GM12878 (cell line): ENCODE measurements around the gene CMC4. TPM values are rescaled to one million over a fixed set of nuclear protein-coding genes. Genes with fewer than 3 reads are reported as not detected.

Source experiments
- ATAC-seq: fragments of 200-7000 bp; cut with Tn5 transposase; 3 replicates; pipeline ENCODE4 v1.9.1; 2020; ENCODE audit warnings: mild to moderate bottlenecking, moderate library complexity
- BruUV-seq: library from RNA; stranded (reverse); fragments of 400-500 nt; replicated peaks from 2 replicates; lab custom pipeline; 2021; lab: Mats Ljungman, UMichigan
- CTCF ChIA-PET: fragments of 300-600 bp; sonication (Branson Sonifier 250); formaldehyde crosslinking; extraction: SDS; loops from one replicate; lab custom pipeline; 2021; ENCODE audit warnings: inconsistent platforms; lab: Yijun Ruan, JAX
- POLR2A ChIA-PET: fragments of 350-600 bp; formaldehyde crosslinking; extraction: SDS; loops from one replicate; lab custom pipeline; 2021; ENCODE audit warnings: inconsistent platforms; lab: Charles Lee
- RAD21 ChIA-PET: fragments of 300-600 bp; sonication (Branson Sonifier 250); formaldehyde crosslinking; loops from one replicate; lab custom pipeline; 2023; ENCODE audit warnings: antibody characterized with exemption; ENCODE audit not compliant: unreplicated experiment; lab: Charles Lee
- SMC1A ChIA-PET: fragments of 300-600 bp; sonication (Branson Sonifier 250); formaldehyde crosslinking; loops from one replicate; lab custom pipeline; 2023; ENCODE audit not compliant: unreplicated experiment, uncharacterized antibody; lab: Charles Lee
- DNase-seq: peaks from one replicate; pipeline ENCODE4 v3.0.0-alpha.2; 2011; ENCODE audit warnings: low read depth, low spot score
- FAIRE-seq: peaks from 3 replicates; lab custom pipeline; 2011; peaks lifted over from hg19 to GRCh38; lab: Jason Lieb, UNC
- H2AFZ ChIP-seq: 2 replicates; pipeline ENCODE4 v1.6.0; 2011; ENCODE audit warnings: low read depth, low read length, control low read depth; ENCODE audit not compliant: control insufficient read depth
- H3K27ac ChIP-seq: 2 replicates; pipeline ENCODE4 v1.5.1; 2011; ENCODE audit warnings: control low read depth; ENCODE audit not compliant: control insufficient read depth, insufficient read depth
- H3K27me3 ChIP-seq, 2 experiments: replicated peaks in 1 of 2; 2 replicates each; pipeline versions ENCODE4 v1.6.0 to v1.6.1; 2011; ENCODE audit warnings: low read length in 1 of 2; ENCODE audit not compliant: control insufficient read depth in 2 of 2, insufficient read depth in 2 of 2
- H3K36me3 ChIP-seq, 2 experiments: 2 replicates each; pipeline ENCODE4 v1.5.1; 2011; ENCODE audit warnings: low read length in 1 of 2; ENCODE audit not compliant: control insufficient read depth in 2 of 2, insufficient read depth in 2 of 2
- H3K4me1 ChIP-seq: 2 replicates; pipeline ENCODE4 v1.6.1; 2011; ENCODE audit warnings: mild to moderate bottlenecking, low read length, moderate library complexity, mixed read lengths; ENCODE audit not compliant: control insufficient read depth, insufficient read depth
- H3K4me2 ChIP-seq: 2 replicates; pipeline ENCODE4 v1.6.0; 2011; ENCODE audit warnings: control low read depth; ENCODE audit not compliant: control insufficient read depth, insufficient read depth
- H3K4me3 ChIP-seq: fragments of 200-600 bp; sonication (generic); 2 replicates; pipeline ENCODE4 v1.5.1; 2016
- H3K79me2 ChIP-seq: 2 replicates; pipeline ENCODE4 v1.6.0; 2011; ENCODE audit warnings: low read length; ENCODE audit not compliant: control insufficient read depth, insufficient read depth
- H3K9ac ChIP-seq: 2 replicates; pipeline ENCODE4 v1.8.0; 2011; ENCODE audit warnings: low read length, control low read depth, mixed read lengths; ENCODE audit not compliant: control insufficient read depth, insufficient read depth
- H3K9me3 ChIP-seq: replicated peaks from 3 replicates; pipeline ENCODE4 v1.5.1; 2011; ENCODE audit warnings: mild to moderate bottlenecking, low read length; ENCODE audit not compliant: control insufficient read depth, insufficient read depth
- H4K20me1 ChIP-seq: 2 replicates; pipeline ENCODE4 v1.6.0; 2011; ENCODE audit not compliant: control insufficient read depth, insufficient read depth
- BRCA1 ChIP-seq: IDR thresholded peaks from 2 replicates; pipeline ENCODE4 v1.6.1; 2011; ENCODE audit warnings: low read depth, low read length, improper control_type of control experiment
- EED ChIP-seq: sonication (generic); IDR thresholded peaks from 2 replicates; pipeline ENCODE4 v1.6.1; 2016; ENCODE audit warnings: antibody characterized with exemption, low read depth
- FOXM1 ChIP-seq: IDR thresholded peaks from 2 replicates; pipeline ENCODE4 v1.6.1; 2012; ENCODE audit warnings: low read depth, mild to moderate bottlenecking, inconsistent platforms, low read length, moderate library complexity
- LARP7 ChIP-seq: fragments of 450-650 bp; IDR thresholded peaks from 2 replicates; pipeline ENCODE4 v1.6.1; 2017; ENCODE audit warnings: mild to moderate bottlenecking
- MTA2 ChIP-seq: fragments of 450-650 bp; IDR thresholded peaks from 2 replicates; pipeline ENCODE4 v1.6.1; 2016; ENCODE audit warnings: low read depth, mild to moderate bottlenecking, moderate library complexity
- MYC ChIP-seq: IDR thresholded peaks from 2 replicates; pipeline ENCODE4 v1.6.1; 2011; ENCODE audit warnings: mild to moderate bottlenecking, low read length, moderate library complexity, inconsistent platforms; ENCODE audit not compliant: insufficient read depth, insufficient replicate concordance, insufficient read length, severe bottlenecking
- NR2C1 ChIP-seq: fragments of 450-650 bp; IDR thresholded peaks from 2 replicates; pipeline ENCODE4 v1.6.1; 2017; ENCODE audit warnings: antibody characterized with exemption, mild to moderate bottlenecking, moderate library complexity
- NR2C2 ChIP-seq: IDR thresholded peaks from 2 replicates; pipeline ENCODE4 v1.6.1; 2011; ENCODE audit warnings: borderline replicate concordance, low read depth; ENCODE audit not compliant: control insufficient read depth, insufficient read length
- RAD21 ChIP-seq: IDR thresholded peaks from 2 replicates; pipeline ENCODE4 v1.6.1; 2011; ENCODE audit warnings: mild to moderate bottlenecking, low read depth, low read length, moderate library complexity; ENCODE audit not compliant: insufficient read depth
- RFX5 ChIP-seq: IDR thresholded peaks from 2 replicates; pipeline ENCODE4 v1.6.1; 2011; ENCODE audit warnings: low read depth, low read length, improper control_type of control experiment
- ZBTB4 ChIP-seq: fragments of 450-650 bp; formaldehyde crosslinking; IDR thresholded peaks from 2 replicates; pipeline ENCODE4 v1.4.0; 2022; ENCODE audit warnings: mild to moderate bottlenecking, moderate library complexity
- WGBS: methylation state at CpG from one replicate; pipeline ENCODE4 v1.1.6; 2016; ENCODE audit warnings: low lambda C conversion rate; ENCODE audit not compliant: insufficient replicate concordance, insufficient coverage; ENCODE audit errors: missing lambda C conversion rate; 5-methylcytosine and 5-hydroxymethylcytosine counted together
- in situ Hi-C: fragments of 300-500 bp; cut with MboI; formaldehyde crosslinking; loops from 9 replicates; pipeline ENCODE4 v1.14.3; 2018; ENCODE audit warnings: mixed read lengths
- intact Hi-C: fragments of 100-400 bp; cut with micrococcal nuclease; formaldehyde crosslinking; loops from one replicate; pipeline ENCODE4 v1.14.2; 2022; ENCODE audit not compliant: unreplicated experiment
- polyA plus RNA-seq, 11 experiments: library from polyadenylated mRNA; depleted of rRNA in 4 of 11; unstranded in 6 of 11; stranded (reverse) in 5 of 11; fragments of >200 nt; fragmentation: Nextera tagmentation in 4 of 11; fragmentation: Illumina TruSeq in 1 of 11; extraction: Ambion mirVana in 4 of 11; extraction: Trizol in 1 of 11; gene quantifications; 1 replicate in 1 of 11; 2 replicates in 10 of 11; pipeline versions ENCODE4 v1.2.1 to v1.2.3, GENCODE V29; 2011 to 2016; ENCODE audit warnings: inconsistent platforms in 2 of 11, missing spikeins in 2 of 11, low read depth in 1 of 11
- total RNA-seq, 4 experiments: library from RNA; depleted of rRNA in 3 of 4; stranded (reverse); fragments of >200 nt in 3 of 4; fragmentation: Illumina TruSeq in 1 of 4; extraction: Trizol in 1 of 4; gene quantifications; 2 replicates each; pipeline versions ENCODE4 v1.2.1 to v1.2.3, GENCODE V29; 2013 to 2021
- TF ChIP-seq, protein P1 (sequence below): IDR thresholded peaks from 2 replicates; pipeline ENCODE4 v1.6.1; 2012; ENCODE audit warnings: improper control_type of control experiment, low read depth, low read length; ENCODE audit not compliant: insufficient replicate concordance
- TF ChIP-seq, protein P2 (sequence below): fragments of 450-650 bp; IDR thresholded peaks from 2 replicates; pipeline ENCODE4 v1.6.1; 2017; ENCODE audit warnings: mild to moderate bottlenecking

Gene CMC4
- total and polyA plus RNA-seq, 10 of the 15 experiments (the other 5 are each of a cell fraction or from before 2014, with no cell fraction given) = 5.8 to 36.4 (median 21.0) TPM

DNA sequence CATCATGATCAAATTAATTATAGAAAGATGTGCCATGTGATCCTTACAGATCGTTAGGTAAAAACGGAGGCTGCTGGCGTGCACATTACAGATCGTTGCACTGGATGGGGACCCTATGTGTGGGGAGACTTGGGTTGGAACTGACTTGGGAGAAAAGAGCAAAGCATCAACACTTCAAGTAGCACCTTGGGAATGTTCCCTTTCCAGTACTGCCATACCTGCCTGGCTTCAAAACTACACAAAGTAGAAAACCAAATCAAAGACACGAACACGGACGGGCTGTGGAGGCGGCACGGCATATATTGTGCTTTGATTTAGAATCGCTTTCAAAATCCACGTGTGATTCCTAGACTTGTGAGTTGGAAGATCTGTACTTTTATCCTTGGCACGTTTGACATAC is 898 bp downstream of the CMC4 start:
- H3K4me3 ChIP-seq = peak overlapping the region; percentile 72
- peaks cover 54% of the 10 kb centered on the region for H3K79me2 ChIP-seq
- ChIA-PET RAD21 (interaction anchor here (1.4 to 1.5 kb wide), 2 partner anchors 43 to 148 kb away, joined by 3 read pairs; partner anchors contain the start of gene FUNDC2), SMC1A (interaction anchor here (1.1 kb wide), 1 partner anchor 42 kb away, joined by 4 read pairs; no protein-coding TSS in a partner anchor), POLR2A (interaction anchor here (1.1 kb wide), 1 partner anchor 42 kb away, joined by 3 read pairs; no protein-coding TSS in a partner anchor), CTCF (interaction anchor here (1.4 kb wide), 1 partner anchor 13 kb away, joined by 3 read pairs; no protein-coding TSS in a partner anchor)
- FAIRE-seq (no peak), ATAC-seq (no peak), DNase-seq (no peak)
- H3K27me3 ChIP-seq = no peaks in the 10 kb centered on the region
- peak overlapping the region; percentile 49 for H3K4me2 ChIP-seq
- peak overlapping the region; percentile 87 for H3K9ac ChIP-seq
- no peaks in the 10 kb centered on the region for H4K20me1 ChIP-seq
- WGBS = 31% methylated on average over 12 of the region's 12 CpGs
- H3K27ac ChIP-seq = peak overlapping the region; percentile 84; the same call in 1 of the 2 replicates
- H2AFZ ChIP-seq = peak overlapping the region; percentile 61
- no peaks in the 10 kb centered on the region; a peak in 3 of 4 replicates for H3K36me3 ChIP-seq
- BruUV-seq = no TSS peak
- no peaks in the 10 kb centered on the region for H3K9me3 ChIP-seq
- intact Hi-C loops (loop anchor here (5.0 kb wide), 2 partner anchors 43 to 147 kb away; partner anchors contain the start of genes FUNDC2 and VBP1), in situ Hi-C loops (no loop called here)
- no peaks in the 10 kb centered on the region for H3K4me1 ChIP-seq
- TF ChIP-seq BRCA1 (no peak), RFX5 (no peak), NR2C1 (no peak), MYC (no peak), FOXM1 (no peak), ZBTB4 (no peak), MTA2 (no peak), RAD21 (no peak), NR2C2 (no peak), LARP7 (no peak), EED (no peak)
- TF ChIP-seq, protein P1, sequence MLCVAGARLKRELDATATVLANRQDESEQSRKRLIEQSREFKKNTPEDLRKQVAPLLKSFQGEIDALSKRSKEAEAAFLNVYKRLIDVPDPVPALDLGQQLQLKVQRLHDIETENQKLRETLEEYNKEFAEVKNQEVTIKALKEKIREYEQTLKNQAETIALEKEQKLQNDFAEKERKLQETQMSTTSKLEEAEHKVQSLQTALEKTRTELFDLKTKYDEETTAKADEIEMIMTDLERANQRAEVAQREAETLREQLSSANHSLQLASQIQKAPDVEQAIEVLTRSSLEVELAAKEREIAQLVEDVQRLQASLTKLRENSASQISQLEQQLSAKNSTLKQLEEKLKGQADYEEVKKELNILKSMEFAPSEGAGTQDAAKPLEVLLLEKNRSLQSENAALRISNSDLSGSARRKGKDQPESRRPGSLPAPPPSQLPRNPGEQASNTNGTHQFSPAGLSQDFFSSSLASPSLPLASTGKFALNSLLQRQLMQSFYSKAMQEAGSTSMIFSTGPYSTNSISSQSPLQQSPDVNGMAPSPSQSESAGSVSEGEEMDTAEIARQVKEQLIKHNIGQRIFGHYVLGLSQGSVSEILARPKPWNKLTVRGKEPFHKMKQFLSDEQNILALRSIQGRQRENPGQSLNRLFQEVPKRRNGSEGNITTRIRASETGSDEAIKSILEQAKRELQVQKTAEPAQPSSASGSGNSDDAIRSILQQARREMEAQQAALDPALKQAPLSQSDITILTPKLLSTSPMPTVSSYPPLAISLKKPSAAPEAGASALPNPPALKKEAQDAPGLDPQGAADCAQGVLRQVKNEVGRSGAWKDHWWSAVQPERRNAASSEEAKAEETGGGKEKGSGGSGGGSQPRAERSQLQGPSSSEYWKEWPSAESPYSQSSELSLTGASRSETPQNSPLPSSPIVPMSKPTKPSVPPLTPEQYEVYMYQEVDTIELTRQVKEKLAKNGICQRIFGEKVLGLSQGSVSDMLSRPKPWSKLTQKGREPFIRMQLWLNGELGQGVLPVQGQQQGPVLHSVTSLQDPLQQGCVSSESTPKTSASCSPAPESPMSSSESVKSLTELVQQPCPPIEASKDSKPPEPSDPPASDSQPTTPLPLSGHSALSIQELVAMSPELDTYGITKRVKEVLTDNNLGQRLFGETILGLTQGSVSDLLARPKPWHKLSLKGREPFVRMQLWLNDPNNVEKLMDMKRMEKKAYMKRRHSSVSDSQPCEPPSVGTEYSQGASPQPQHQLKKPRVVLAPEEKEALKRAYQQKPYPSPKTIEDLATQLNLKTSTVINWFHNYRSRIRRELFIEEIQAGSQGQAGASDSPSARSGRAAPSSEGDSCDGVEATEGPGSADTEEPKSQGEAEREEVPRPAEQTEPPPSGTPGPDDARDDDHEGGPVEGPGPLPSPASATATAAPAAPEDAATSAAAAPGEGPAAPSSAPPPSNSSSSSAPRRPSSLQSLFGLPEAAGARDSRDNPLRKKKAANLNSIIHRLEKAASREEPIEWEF = no peak
- TF ChIP-seq, protein P2, sequence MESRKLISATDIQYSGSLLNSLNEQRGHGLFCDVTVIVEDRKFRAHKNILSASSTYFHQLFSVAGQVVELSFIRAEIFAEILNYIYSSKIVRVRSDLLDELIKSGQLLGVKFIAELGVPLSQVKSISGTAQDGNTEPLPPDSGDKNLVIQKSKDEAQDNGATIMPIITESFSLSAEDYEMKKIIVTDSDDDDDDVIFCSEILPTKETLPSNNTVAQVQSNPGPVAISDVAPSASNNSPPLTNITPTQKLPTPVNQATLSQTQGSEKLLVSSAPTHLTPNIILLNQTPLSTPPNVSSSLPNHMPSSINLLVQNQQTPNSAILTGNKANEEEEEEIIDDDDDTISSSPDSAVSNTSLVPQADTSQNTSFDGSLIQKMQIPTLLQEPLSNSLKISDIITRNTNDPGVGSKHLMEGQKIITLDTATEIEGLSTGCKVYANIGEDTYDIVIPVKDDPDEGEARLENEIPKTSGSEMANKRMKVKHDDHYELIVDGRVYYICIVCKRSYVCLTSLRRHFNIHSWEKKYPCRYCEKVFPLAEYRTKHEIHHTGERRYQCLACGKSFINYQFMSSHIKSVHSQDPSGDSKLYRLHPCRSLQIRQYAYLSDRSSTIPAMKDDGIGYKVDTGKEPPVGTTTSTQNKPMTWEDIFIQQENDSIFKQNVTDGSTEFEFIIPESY = no peak
